Stimulated activated CD4-positive, alpha-beta T cell treated with anti-CD3 and anti-CD28 coated beads, Interleukin-15, amount 100 ng/mL, for 24 hours (primary cell): ENCODE data around the gene ZNF627.
"Not testable (repeated sequence)": the region's sequence is repeated elsewhere in the genome, so short reads cannot be mapped to it uniquely, and the experiment has no call there.

Experiments used
- DNase-seq: peaks from one replicate; pipeline ENCODE4 v3.0.0-alpha.2; 2020

Gene ZNF627

GRCh38 chr19:11576227-11576626 lies 21.1 kb upstream of the ZNF627 start:
- no peak for DNase-seq

DNA sequence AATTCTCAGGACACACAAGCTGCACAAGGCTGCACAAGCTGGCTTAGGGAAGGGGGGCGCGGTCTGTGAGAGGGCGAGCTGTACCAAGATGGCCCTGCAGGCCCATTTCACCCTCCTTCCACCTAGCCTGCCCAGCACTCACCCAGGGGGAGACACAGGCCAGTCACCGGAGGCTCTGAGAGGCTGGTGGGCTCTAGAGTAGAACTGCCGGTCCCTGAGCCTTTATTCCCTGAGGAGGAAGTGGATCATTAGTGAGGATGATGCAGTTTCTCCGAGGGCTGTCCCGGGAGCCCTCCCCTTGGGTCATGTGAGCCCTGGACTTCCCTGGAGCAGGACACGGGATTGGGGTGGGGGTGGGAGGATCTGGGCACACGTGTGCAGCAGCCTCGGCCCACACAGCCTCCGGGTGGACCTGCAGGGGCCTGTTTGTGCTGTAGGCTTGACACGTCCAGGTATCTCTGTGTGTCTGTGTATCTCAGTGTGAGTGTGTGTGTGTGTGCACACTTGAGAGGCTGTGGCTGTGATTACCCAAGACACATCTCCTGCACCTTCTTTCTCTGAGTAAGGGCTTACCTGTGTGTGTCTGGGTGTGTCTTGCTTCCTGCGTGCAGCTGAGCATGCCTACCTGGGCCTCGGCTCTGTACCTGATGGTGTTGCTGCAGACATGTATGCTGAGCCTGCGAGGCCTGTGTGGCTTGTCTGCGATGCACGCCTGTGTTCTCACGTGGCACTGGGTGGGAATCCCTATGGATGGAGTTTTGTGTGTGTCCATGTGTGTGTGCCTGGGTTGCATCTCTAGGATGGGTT lies 19.6 kb upstream of the ZNF627 start, which contains the start of gene ACP5:
ACP5 (minus strand) TSS at position 195 of the 807 bp plus-strand sequence. CDS start 328 bp downstream, outside the sequence.
- no peak for DNase-seq

DNA sequence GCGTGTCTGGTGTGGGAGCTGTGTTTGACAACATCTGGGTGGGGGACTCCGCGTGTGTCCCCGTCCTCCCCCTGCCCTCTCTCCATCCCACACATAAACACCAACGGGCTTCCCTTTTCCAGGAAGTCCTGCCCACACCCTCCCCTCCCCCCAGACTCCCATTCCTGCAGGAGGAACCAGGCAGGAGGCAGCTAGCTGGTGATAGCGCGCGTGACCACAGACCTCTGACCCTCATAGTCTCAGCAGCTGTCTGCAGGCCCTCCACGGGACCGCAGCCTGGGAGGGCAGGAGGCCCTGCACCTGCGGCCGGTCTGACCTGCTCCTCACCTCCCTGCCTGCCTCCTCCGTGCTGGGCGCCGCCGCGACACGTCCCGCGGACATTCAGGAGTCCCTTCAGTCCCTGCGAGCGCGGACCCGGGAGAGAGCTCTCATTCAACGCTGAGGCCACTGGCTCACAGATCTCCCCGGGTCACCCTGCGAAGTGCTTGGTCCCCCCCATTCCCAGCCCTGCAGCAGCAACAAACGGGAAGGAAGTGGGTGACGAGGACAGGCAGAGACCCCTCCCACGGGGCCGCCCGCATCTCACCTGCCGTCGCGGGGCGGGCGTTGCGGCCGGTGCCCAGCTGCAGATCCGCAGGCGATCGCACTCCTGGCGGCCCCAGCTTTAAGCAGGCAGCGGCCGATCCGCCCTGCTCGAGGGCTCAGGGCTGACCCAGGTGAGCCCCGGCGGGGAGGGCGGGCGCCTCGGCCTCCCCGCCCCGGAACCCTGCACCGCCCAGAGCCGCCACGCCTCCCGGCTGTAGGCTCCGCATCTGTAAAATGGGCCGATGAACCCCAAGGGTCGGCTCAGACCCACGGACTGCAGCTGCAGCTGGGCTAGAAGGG lies 18.8 kb upstream of the ZNF627 start:
- peak; percentile 47 for DNase-seq

DNA sequence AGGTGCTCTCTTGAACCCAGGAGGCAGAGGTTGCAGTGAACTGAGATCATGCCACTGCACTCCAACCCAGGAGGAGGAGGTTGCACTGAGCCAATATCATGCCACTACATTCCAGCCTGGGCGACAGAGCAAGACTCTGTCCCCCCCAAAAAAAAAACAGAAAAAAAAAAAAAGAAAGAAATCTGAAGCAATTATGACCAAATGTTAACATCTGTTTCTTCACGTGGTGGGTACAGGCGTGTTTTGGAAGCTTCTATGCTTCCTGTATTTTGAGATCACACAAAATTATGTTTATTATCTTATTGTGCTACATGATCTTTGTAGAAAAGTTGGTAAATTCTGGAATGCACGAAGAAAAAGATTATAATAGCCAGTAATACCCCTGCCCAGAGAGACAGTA lies 17.2 kb upstream of the ZNF627 start:
- DNase-seq, result no peak

GRCh38 chr19:11581740-11582139 lies 15.5 kb upstream of the ZNF627 start:
- peak; percentile 67 for DNase-seq

- no peak for DNase-seq
Measured at GRCh38 chr19:11586331-11586730, 11.0 kb upstream of the ZNF627 start.

GRCh38 chr19:11587302-11587974 lies 9.8 kb upstream of the ZNF627 start:
- peak; percentile 84 for DNase-seq

DNA sequence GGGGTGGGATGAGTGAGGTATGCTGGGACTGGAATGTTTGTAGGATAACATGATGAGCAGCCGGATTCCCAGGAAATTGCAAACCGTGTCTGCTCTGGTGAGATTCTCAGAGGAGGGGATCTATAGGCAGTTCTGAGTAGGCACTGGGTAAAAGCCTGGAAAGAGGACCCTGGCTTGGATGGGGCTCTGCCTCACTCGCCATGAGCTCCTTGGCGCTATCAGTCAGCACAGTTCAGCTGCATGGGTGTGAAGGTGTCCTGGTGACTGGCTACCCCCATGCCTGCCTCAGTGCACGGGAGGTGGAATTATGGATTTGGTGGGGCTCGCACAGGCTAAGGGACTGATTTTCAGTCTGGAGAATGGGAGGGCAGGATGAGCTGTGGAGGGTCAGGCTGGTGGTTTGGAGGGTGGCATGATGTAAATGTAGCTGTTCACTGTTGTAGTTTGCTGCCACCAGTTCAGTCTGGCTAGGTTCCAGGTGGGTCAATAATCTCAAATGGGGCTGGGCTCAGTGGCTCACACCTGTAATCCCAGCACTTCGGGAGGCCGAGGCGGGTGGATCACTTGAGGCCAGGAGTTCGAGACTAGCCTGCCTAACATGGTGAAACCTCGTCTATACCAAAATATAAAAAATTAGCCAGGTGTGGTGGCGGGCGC lies 9.2 kb upstream of the ZNF627 start:
- DNase-seq, result no peak

- no peak for DNase-seq
Measured at GRCh38 chr19:11594084-11594483, 3.2 kb upstream of the ZNF627 start.

DNA sequence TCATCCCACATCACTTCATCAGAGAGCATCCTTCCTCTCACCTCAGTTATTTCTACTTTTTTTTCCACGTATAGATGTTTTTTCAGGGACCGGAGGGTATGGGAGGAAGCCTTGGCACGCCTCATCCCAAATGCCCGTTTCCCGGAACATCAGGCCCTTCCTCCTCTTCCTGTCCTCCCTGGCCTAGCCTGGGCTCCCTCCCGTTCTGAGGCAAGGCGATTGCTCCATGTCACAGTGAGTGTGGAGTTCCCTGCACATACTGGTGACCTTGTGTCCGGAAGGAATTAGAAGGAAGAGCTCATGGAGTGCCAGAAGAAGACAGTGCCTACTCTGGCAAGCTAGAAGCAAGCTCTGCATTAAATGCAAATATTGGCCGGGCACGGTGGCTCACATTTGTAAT lies 1.1 kb upstream of the ZNF627 start:
- no peak for DNase-seq

- no peak for DNase-seq
Measured at GRCh38 chr19:11598103-11598483, 810 bp downstream of the ZNF627 start.

GRCh38 chr19:11598746-11599145 lies 1.5 kb downstream of the ZNF627 start:
- no peak for DNase-seq

DNA sequence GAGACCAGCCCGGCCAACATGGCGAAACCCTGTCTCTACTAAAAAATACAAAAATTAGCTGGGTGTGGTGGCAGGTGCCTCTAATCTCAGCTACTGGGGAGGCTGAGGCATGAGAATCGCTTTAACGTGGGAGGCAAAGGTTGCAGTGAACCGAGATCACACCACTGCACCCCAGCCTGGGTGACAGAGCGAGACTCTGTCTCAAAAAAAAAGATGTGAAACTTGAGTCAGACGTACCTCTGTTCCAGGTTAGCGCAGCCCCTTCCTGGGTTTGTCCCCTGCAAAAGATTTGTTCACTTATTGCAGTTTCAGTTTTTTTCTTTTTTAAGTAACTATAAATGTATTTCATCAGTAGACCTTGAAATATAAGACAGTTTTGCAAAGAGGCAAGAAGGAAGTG lies 2.4 kb downstream of the ZNF627 start:
- peak; percentile 26 for DNase-seq

DNA sequence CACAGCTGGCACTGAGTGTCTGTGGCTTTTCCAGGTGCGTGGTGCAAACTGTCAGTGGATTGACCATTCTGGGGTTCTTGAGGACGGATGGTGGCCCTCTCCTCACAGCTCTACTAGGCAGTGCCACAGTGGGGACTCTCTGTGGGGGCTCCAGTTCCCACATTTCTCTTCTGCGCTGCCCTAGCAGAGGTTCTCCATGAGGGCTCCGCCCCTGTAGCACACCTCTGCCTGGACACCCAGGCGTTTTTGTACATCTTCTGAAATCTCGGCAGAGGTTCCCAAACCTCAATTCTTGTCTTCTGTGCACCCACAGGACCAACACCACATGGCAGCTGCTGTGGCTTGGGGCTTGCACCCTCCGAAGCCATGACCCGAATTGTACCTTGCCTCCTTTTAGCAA lies 9.2 kb downstream of the ZNF627 start:
- no peak for DNase-seq

- no peak for DNase-seq
Measured at GRCh38 chr19:11611730-11612129, 14.4 kb downstream of the ZNF627 start.

- DNase-seq, result no peak
Measured at GRCh38 chr19:11612816-11613511, 15.7 kb downstream of the ZNF627 start.

DNA sequence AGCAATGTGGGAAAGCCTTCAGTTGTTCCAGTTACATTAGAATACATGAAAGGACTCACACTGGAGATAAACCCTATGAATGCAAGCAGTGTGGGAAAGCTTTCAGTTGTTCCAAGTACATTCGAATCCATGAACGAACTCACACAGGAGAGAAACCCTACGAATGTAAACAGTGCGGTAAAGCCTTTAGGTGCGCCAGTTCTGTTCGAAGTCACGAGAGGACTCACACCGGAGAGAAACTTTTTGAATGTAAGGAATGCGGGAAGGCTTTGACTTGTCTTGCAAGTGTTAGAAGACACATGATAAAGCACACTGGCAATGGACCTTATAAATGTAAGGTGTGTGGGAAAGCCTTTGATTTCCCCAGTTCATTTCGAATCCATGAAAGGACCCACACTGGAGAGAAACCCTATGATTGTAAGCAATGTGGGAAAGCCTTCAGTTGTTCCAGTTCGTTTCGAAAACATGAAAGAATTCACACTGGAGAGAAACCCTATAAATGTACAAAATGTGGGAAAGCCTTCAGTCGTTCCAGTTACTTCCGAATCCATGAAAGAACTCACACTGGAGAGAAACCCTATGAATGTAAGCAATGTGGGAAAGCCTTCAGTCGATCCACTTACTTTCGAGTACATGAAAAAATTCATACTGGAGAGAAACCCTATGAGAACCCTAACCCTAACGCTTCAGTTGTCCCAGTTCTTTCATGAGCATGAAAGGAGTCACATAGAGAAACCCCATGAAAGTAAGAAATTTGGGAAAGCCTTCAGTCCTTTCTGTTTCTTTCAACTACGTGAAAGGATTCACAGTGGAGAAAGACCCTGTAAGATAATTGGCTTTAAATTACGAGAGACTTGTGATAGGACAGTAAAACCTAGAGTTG lies 20.1 kb downstream of the ZNF627 start:
- no peak for DNase-seq

DNA sequence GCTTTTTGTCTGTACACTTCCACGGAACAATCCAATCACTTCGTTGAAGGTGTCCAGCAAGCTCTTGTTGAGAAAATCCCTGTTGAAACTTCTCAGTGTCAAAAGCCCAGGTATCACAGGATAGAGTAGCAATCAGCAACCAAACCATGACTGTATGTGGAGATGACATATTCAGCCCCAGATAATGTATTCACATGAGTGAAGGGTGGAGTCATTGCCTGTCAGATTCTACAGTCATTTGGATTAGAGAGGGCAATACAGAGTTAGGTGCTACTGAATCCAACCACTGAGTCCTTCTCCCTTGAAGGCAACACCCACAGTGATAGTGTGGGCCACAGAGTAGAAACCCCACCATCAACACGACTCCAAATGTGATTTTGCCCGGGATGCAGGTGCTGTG lies 23.3 kb downstream of the ZNF627 start:
- no peak for DNase-seq

- DNase-seq, result not testable (repeated sequence)
Measured at GRCh38 chr19:11622401-11622800, 25.1 kb downstream of the ZNF627 start.

- DNase-seq, result no peak
Measured at GRCh38 chr19:11624069-11624463, 26.8 kb downstream of the ZNF627 start.

DNA sequence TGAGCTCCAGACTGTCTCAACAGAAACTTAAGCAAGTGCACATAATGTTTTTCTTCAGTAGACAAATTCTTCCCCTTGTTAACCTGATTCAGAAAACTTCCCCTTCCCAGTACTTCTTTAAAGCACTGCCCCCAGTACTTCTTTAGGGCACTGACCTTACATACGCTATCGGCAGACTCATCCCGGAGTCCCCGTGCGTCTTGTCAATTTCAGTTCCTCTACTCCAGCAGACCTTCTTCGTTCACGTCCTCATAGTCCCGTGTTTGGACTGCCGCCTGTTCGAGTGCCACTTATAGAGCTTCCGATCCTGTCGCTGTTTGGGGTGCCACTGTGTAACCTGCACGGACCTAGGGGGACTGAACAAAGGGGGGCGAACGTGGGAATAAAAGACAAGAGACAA lies 29.0 kb downstream of the ZNF627 start:
- no peak for DNase-seq
